ENCODE measurements around the gene RBM4B. TPM values are rescaled to one million over a fixed set of nuclear protein-coding genes. Genes with fewer than 3 reads are reported as not detected.

The RBM4B gene
- total and polyA plus RNA-seq, 2 experiments from 2014 or later: 25.7 to 62.3 TPM

DNA sequence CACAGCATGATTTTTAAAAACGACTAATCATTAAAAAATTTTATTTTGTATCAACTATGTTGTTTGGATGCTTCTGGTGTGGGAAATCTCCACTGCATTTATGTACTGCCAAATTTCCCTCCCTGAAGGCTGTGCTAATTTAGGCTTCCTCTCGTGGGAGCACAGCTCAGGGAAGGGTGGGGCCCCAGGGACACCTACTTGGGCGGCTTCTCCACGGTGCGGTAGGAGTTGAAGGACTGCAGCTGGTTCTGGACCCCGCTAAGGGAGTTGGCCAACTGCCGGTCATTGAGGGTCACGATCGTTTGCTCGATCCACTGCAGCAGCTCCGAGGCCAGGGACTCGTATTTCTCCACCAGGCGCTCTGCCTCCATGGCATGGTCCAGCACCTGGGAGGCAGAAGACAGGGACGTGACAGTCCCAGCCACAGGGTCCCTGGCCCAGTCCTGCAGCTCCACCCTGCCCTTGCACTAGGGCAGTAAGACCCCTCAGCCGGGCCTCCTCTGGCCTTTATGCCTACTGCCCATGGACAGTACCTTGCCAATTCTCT, 32.8 kb upstream of the RBM4B start:
- H3K4me1 ChIP-seq (ENCODE audit: low read depth): no peaks in the 10 kb centered on the region
- TF ChIP-seq, protein P1, sequence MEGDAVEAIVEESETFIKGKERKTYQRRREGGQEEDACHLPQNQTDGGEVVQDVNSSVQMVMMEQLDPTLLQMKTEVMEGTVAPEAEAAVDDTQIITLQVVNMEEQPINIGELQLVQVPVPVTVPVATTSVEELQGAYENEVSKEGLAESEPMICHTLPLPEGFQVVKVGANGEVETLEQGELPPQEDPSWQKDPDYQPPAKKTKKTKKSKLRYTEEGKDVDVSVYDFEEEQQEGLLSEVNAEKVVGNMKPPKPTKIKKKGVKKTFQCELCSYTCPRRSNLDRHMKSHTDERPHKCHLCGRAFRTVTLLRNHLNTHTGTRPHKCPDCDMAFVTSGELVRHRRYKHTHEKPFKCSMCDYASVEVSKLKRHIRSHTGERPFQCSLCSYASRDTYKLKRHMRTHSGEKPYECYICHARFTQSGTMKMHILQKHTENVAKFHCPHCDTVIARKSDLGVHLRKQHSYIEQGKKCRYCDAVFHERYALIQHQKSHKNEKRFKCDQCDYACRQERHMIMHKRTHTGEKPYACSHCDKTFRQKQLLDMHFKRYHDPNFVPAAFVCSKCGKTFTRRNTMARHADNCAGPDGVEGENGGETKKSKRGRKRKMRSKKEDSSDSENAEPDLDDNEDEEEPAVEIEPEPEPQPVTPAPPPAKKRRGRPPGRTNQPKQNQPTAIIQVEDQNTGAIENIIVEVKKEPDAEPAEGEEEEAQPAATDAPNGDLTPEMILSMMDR (IDR thresholded peaks at IDR 0.05; ENCODE audit: low read depth, low read length): no peak
- no peaks in the 10 kb centered on the region for H3K9me3 ChIP-seq (ENCODE audit: low read depth)
- H3K27me3 ChIP-seq: no peaks in the 10 kb centered on the region
- H3K27ac ChIP-seq: no peak overlapping the region
- no peak for DNase-seq (ENCODE audit: low read depth in 1 of 2, low spot score in 1 of 2)
- H3K36me3 ChIP-seq: no peaks in the 10 kb centered on the region
- no peak overlapping the region for H3K4me3 ChIP-seq

DNA sequence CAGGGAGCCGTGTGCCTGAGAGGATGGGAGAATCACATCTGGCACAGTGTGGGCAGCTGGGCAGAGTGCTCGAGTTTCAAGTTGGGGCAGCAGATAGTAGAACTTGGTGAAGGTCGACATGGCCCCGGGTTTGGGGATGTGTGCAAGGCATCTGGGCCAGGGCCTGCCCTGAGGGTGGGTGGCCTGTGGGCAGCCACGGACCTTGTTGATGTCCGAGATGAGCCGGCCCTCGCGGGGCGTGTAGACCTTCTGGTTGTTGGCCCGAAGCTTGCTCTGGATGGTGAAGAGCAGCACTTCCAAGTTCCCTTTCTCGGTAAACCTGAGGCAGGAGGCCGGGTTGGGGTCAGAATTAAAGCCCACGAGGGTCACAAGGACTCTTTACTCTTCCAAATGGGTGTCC, 31.0 kb upstream of the RBM4B start:
- H3K36me3 ChIP-seq: no peaks in the 10 kb centered on the region
- no peaks in the 10 kb centered on the region for H3K9me3 ChIP-seq (ENCODE audit: low read depth)
- no peaks in the 10 kb centered on the region for H3K27me3 ChIP-seq
- H3K27ac ChIP-seq: no peak overlapping the region
- H3K4me3 ChIP-seq: no peak overlapping the region
- no peaks in the 10 kb centered on the region for H3K4me1 ChIP-seq (ENCODE audit: low read depth)
- no peak for DNase-seq (ENCODE audit: low read depth in 1 of 2, low spot score in 1 of 2)
- TF ChIP-seq, protein P1 (IDR thresholded peaks at IDR 0.05; ENCODE audit: low read depth, low read length): no peak

DNA sequence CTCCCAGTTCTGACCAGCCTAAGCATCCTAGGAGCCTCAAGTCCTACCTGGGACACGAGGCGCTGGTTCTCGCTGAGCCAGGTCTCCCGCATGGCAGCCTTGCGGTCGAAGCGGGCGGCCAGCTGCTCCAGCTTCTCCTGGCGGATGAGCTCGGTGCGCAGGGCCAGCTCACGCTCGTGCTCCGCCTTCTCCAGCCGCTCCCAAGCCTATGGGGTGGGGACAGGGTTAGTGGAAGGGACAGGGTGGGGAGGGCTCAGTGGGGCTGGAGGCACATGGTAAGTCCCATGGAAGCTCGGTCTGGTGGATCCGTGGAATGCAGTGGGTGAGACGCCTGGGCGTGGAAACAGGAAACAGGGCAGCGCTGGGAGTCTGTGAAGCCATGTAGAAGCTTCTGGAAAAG, 30.4 kb upstream of the RBM4B start:
- no peak overlapping the region for H3K27ac ChIP-seq
- TF ChIP-seq, protein P1 (IDR thresholded peaks at IDR 0.05; ENCODE audit: low read depth, low read length): no peak
- H3K4me1 ChIP-seq (ENCODE audit: low read depth): no peaks in the 10 kb centered on the region
- no peaks in the 10 kb centered on the region for H3K27me3 ChIP-seq
- no peaks in the 10 kb centered on the region for H3K9me3 ChIP-seq (ENCODE audit: low read depth)
- H3K4me3 ChIP-seq: no peak overlapping the region
- no peaks in the 10 kb centered on the region for H3K36me3 ChIP-seq
- DNase-seq (ENCODE audit: low read depth in 1 of 2, low spot score in 1 of 2): no peak

DNA sequence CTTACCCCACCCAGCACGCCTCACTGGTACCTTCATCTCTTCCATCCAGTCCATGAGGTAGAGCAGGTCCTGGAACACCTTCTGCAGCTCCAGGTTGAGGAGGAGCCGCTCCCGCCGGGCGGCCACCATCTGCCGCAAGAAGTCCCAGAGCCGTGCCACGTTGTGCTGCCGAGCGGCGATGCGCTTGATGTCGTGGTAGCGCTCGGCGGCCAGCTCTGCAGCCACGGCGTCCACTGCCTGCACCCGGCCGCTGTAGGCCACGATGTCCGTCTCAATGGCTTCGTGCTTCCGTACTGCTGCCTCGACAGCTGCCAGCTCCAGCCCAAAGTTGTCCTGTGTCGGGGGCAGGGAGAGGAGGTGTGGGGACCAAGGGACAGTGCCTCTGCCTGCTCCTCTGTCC, 29.8 kb upstream of the RBM4B start:
- Histone ChIP-seq H3K27ac (no peak overlapping the region), H3K27me3 (no peaks in the 10 kb centered on the region), H3K9me3 (ENCODE audit: low read depth) (no peaks in the 10 kb centered on the region), H3K36me3 (no peaks in the 10 kb centered on the region), H3K4me3 (no peak overlapping the region), H3K4me1 (ENCODE audit: low read depth) (no peaks in the 10 kb centered on the region)
- DNase-seq (ENCODE audit: low read depth in 1 of 2, low spot score in 1 of 2): no peak
- TF ChIP-seq, protein P1 (IDR thresholded peaks at IDR 0.05; ENCODE audit: low read depth, low read length): no peak

DNA sequence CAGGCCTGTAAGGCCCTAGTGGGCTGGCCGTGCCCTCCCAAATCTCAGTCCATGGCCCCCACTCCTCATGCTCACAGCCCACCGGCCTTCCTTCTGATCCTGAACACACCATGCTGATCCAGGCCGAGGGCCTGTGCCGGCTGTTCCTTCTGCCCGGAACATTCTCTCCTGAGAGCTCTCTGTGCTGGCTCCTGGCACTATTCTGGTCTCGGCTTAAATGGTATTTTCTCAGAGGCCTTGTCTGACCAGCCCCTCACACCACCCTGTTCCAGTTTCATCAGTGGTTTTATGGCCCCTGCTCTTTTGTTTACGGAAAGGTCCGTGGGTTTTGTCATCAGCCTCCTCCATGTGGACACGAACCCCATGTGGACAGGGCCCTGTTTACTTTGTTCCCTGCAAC, 29.3 kb upstream of the RBM4B start:
- no peak for DNase-seq (ENCODE audit: low read depth in 1 of 2, low spot score in 1 of 2)
- H3K27me3 ChIP-seq: no peaks in the 10 kb centered on the region
- H3K27ac ChIP-seq: no peak overlapping the region
- TF ChIP-seq, protein P1 (IDR thresholded peaks at IDR 0.05; ENCODE audit: low read depth, low read length): no peak
- H3K9me3 ChIP-seq (ENCODE audit: low read depth): no peaks in the 10 kb centered on the region
- H3K4me3 ChIP-seq: no peak overlapping the region
- no peaks in the 10 kb centered on the region for H3K4me1 ChIP-seq (ENCODE audit: low read depth)
- H3K36me3 ChIP-seq: no peaks in the 10 kb centered on the region
